Measurements from ENCODE around the gene GABBR2.

GRCh38 chr9:98262056-98262455 lies 446.7 kb downstream of the GABBR2 start:
- no peak for TF ChIP-seq POLR2AphosphoS5 (IDR thresholded peaks at IDR 0.05)
- TF ChIP-seq, protein P1, sequence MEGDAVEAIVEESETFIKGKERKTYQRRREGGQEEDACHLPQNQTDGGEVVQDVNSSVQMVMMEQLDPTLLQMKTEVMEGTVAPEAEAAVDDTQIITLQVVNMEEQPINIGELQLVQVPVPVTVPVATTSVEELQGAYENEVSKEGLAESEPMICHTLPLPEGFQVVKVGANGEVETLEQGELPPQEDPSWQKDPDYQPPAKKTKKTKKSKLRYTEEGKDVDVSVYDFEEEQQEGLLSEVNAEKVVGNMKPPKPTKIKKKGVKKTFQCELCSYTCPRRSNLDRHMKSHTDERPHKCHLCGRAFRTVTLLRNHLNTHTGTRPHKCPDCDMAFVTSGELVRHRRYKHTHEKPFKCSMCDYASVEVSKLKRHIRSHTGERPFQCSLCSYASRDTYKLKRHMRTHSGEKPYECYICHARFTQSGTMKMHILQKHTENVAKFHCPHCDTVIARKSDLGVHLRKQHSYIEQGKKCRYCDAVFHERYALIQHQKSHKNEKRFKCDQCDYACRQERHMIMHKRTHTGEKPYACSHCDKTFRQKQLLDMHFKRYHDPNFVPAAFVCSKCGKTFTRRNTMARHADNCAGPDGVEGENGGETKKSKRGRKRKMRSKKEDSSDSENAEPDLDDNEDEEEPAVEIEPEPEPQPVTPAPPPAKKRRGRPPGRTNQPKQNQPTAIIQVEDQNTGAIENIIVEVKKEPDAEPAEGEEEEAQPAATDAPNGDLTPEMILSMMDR (IDR thresholded peaks at IDR 0.05) = no peak

All from suprapubic skin (tissue), 3 donors.